MCF 10A (cell line): ENCODE data around the gene CFAP46. TPM values are rescaled to one million over a fixed set of nuclear protein-coding genes. Genes with fewer than 3 reads are reported as not detected.

ENCODE experiments used
- BruUV-seq: library from RNA; stranded (reverse); fragments of 400-500 nt; replicated peaks from 2 replicates; lab custom pipeline; 2021; lab: Mats Ljungman, UMichigan
- CTCF ChIA-PET: fragments of 300-600 bp; sonication (Branson Sonifier 250); formaldehyde crosslinking; extraction: SDS; loops from one replicate; lab custom pipeline; 2021; ENCODE audit warnings: antibody characterized with exemption, inconsistent platforms; lab: Yijun Ruan, JAX
- POLR2A ChIA-PET: fragments of 300-600, 350-650 bp; sonication (Branson Sonifier 250); formaldehyde crosslinking; extraction: SDS; loops from one replicate; lab custom pipeline; 2020; ENCODE audit warnings: antibody characterized with exemption, inconsistent platforms; lab: Yijun Ruan, JAX
- DNase-seq: peaks from one replicate; pipeline ENCODE4 v3.0.0-alpha.2; 2018; ENCODE audit not compliant: unreplicated experiment
- H3K27ac Mint-ChIP-seq: one replicate; pipeline ENCODE4 v1.8.0; 2022; ENCODE audit warnings: mild to moderate bottlenecking, low read depth, mixed read lengths; ENCODE audit not compliant: unreplicated experiment
- H3K27me3 Mint-ChIP-seq: one replicate; pipeline ENCODE4 v1.8.0; 2022; ENCODE audit warnings: mixed read lengths; ENCODE audit not compliant: insufficient read depth, unreplicated experiment
- H3K36me3 Mint-ChIP-seq: one replicate; pipeline ENCODE4 v1.8.0; 2022; ENCODE audit warnings: mild to moderate bottlenecking, moderate library complexity, mixed read lengths; ENCODE audit not compliant: insufficient read depth, unreplicated experiment
- H3K4me1 Mint-ChIP-seq: one replicate; pipeline ENCODE4 v1.8.0; 2022; ENCODE audit warnings: mixed read lengths; ENCODE audit not compliant: insufficient read depth, unreplicated experiment
- H3K4me3 Mint-ChIP-seq: one replicate; pipeline ENCODE4 v1.8.0; 2022; ENCODE audit warnings: mild to moderate bottlenecking, moderate library complexity, mixed read lengths; ENCODE audit not compliant: unreplicated experiment
- H3K9me3 Mint-ChIP-seq: one replicate; pipeline ENCODE4 v1.8.0; 2022; ENCODE audit warnings: mixed read lengths; ENCODE audit not compliant: unreplicated experiment
- intact Hi-C: fragments of 100-400 bp; cut with micrococcal nuclease; formaldehyde crosslinking; loops from 2 replicates; pipeline ENCODE4 v1.14.1; 2022
- total RNA-seq: library from RNA; stranded (reverse); gene quantifications from 2 replicates; pipeline ENCODE4 v1.2.3, GENCODE V29; 2022
- TF ChIP-seq, protein P1 (sequence below): fragments of 200-600 bp; IDR thresholded peaks from one replicate; pipeline ENCODE4 v1.8.0; 2022; ENCODE audit warnings: antibody characterized with exemption, mild to moderate bottlenecking; ENCODE audit not compliant: unreplicated experiment

The CFAP46 gene
- total RNA-seq, 1 experiment from 2014 or later: 0.33 TPM

- intact Hi-C loops: no loop called here
- H3K27me3 Mint-ChIP-seq: no peaks in the 10 kb centered on the region
Observed at GRCh38 chr10:132919374-132920100, 22.8 kb downstream of the CFAP46 start.

GRCh38 chr10:132918617-132919373 lies 23.6 kb downstream of the CFAP46 start:
- BruUV-seq: no TSS peak
- ChIA-PET POLR2A (no interaction called here), CTCF (no interaction called here)
- Mint-ChIP-seq H3K27me3 (no peaks in the 10 kb centered on the region), H3K4me3 (no peak overlapping the region), H3K4me1 (no peaks in the 10 kb centered on the region), H3K27ac (no peak overlapping the region), H3K9me3 (no peaks in the 10 kb centered on the region), H3K36me3 (no peaks in the 10 kb centered on the region)
- DNase-seq: no peak
- intact Hi-C loops: no loop called here
- TF ChIP-seq, protein P1, sequence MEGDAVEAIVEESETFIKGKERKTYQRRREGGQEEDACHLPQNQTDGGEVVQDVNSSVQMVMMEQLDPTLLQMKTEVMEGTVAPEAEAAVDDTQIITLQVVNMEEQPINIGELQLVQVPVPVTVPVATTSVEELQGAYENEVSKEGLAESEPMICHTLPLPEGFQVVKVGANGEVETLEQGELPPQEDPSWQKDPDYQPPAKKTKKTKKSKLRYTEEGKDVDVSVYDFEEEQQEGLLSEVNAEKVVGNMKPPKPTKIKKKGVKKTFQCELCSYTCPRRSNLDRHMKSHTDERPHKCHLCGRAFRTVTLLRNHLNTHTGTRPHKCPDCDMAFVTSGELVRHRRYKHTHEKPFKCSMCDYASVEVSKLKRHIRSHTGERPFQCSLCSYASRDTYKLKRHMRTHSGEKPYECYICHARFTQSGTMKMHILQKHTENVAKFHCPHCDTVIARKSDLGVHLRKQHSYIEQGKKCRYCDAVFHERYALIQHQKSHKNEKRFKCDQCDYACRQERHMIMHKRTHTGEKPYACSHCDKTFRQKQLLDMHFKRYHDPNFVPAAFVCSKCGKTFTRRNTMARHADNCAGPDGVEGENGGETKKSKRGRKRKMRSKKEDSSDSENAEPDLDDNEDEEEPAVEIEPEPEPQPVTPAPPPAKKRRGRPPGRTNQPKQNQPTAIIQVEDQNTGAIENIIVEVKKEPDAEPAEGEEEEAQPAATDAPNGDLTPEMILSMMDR: no peak

More at GRCh38 chr10:132919374-132920100, 22.8 kb downstream of the CFAP46 start:
- TF ChIP-seq, protein P1: no peak
- BruUV-seq: no TSS peak
- H3K36me3 Mint-ChIP-seq: no peaks in the 10 kb centered on the region
- no peak overlapping the region for H3K4me3 Mint-ChIP-seq
- no peak for DNase-seq
- no peaks in the 10 kb centered on the region for H3K4me1 Mint-ChIP-seq
- no peak overlapping the region for H3K27ac Mint-ChIP-seq
- ChIA-PET CTCF (no interaction called here), POLR2A (no interaction called here)
- H3K9me3 Mint-ChIP-seq: no peaks in the 10 kb centered on the region

- no peak overlapping the region for H3K4me3 Mint-ChIP-seq
- no peak for DNase-seq
- no TSS peak for BruUV-seq
- intact Hi-C loops: no loop called here
- no peaks in the 10 kb centered on the region for H3K27me3 Mint-ChIP-seq
- CTCF ChIA-PET: no interaction called here
- no peaks in the 10 kb centered on the region for H3K4me1 Mint-ChIP-seq
- POLR2A ChIA-PET: no interaction called here
- TF ChIP-seq, protein P1: no peak
- no peaks in the 10 kb centered on the region for H3K36me3 Mint-ChIP-seq
- H3K9me3 Mint-ChIP-seq: no peaks in the 10 kb centered on the region
- no peak overlapping the region for H3K27ac Mint-ChIP-seq
Observed at GRCh38 chr10:132918264-132918616, 24.1 kb downstream of the CFAP46 start.

DNA sequence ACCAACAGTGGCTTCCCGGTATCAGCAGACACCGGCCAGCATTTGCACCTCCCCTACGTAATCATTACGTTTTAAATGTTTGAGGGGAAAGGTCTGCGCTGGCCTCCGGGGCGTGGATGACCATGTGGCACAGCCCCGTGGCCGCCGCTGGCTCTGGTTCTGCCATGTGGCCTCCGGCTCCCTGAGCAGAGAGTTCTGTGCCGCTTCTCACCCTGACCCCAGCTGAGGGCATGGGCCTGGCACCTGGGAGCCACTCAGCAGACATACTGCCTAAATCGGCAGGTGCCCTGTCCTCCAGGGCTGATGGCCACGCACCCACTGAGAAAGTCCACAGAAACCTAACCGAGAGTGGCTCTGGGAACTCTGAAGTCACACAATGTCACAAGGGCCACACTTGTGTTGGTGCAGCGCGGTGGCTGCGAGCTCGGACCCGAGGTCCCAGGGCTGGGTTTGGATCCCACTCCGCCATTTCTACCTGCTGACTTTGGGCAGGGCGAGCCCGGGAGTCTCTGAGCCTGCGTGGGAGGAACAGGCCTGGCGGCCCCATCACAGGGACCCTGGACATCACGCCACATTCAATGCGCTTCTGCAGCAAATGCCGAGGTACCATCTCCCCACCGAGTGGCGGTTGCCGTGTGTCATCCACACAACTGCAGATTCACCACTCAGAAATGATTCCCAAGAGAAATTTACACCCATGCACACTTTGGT lies 25.3 kb downstream of the CFAP46 start:
- H3K4me3 Mint-ChIP-seq: no peak overlapping the region
- DNase-seq: no peak
- CTCF ChIA-PET: no interaction called here
- intact Hi-C loops: no loop called here
- H3K27ac Mint-ChIP-seq: no peak overlapping the region
- no TSS peak for BruUV-seq
- no peaks in the 10 kb centered on the region for H3K9me3 Mint-ChIP-seq
- POLR2A ChIA-PET: no interaction called here
- H3K27me3 Mint-ChIP-seq: no peaks in the 10 kb centered on the region
- no peaks in the 10 kb centered on the region for H3K4me1 Mint-ChIP-seq
- TF ChIP-seq, protein P1: no peak
- H3K36me3 Mint-ChIP-seq: no peaks in the 10 kb centered on the region
